ENCODE measurements around the gene HAUS8. TPM values are rescaled to one million over a fixed set of nuclear protein-coding genes. Genes with fewer than 3 reads are reported as not detected.

The HAUS8 gene, protein sequence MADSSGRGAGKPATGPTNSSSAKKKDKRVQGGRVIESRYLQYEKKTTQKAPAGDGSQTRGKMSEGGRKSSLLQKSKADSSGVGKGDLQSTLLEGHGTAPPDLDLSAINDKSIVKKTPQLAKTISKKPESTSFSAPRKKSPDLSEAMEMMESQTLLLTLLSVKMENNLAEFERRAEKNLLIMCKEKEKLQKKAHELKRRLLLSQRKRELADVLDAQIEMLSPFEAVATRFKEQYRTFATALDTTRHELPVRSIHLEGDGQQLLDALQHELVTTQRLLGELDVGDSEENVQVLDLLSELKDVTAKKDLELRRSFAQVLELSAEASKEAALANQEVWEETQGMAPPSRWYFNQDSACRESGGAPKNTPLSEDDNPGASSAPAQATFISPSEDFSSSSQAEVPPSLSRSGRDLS
- total RNA-seq (1 to 10 TPM; 2.4 to 5.3 TPM), polyA plus RNA-seq (ENCODE audit: insufficient read length in 2 of 2) (10 to 100 TPM; 10.2 to 10.7 TPM)
- long read RNA-seq, donor 1, partial matches to known transcripts: 0 of 4 reads
- long read RNA-seq, donor 1, other reads (novel, unspliced or antisense): 0 of 4 reads
- long read RNA-seq, donor 2, partial matches to known transcripts: 0 of 2 reads
- long read RNA-seq, donor 2, other reads (novel, unspliced or antisense): 0 of 2 reads
- long read RNA-seq, donor 3, partial matches to known transcripts: 0 of 4 reads
- long read RNA-seq, donor 3, other reads (novel, unspliced or antisense): 0 of 4 reads
- long read RNA-seq, donor 4, transcript HAUS8-201 (11 exons, 1,568 nt): major isoform, 5 of 9 reads
- long read RNA-seq, donor 4, partial matches to known transcripts: 0 of 9 reads
- long read RNA-seq, donor 4, other reads (novel, unspliced or antisense): 0 of 9 reads

DNA sequence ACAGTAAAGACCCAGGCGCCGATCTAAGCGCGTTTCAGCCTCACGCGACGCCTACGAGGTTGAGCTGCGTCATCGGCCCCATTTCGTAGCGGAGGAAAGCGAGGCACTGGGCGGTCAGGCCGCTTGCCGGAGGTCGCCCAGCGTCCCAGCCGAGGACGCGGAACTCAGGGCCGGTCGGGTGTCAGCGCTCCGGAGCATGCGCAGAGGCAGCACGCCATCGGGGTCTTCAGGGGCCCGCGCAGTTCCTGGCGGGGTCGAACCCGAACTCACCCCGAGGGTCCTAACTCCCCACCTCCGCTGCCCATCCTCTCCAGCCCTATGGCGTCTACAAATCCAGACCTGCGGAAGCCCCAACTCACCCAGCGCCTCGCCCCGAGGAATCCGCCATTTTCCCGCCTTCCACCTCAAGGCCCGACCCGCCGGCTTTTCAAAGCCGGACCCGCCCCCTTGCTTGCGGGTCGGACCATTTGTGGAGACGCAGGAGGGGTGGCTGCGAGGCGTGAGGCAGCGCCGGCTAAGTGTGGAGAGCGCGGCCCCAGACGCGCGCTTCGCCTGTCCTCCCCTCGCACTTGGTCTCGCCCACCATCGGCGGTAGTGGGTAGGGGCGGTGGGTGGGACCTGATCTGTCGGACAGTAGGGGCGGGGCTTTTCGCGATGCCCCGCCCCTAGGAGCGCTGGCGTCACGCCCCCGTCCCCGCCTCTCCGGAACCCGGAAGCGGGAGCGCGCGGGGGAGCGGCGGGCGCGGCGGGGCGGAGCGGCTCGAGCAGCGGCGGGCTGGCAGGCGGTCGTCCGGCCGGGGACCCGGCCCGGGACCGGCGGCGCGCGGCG is at the start of gene HAUS8, which contains the start of gene MYO9B:
Gene HAUS8 (minus strand): TSS at position 418 of the 829 bp plus-strand sequence. CDS start 30 bp downstream, at position 388.
Gene MYO9B (plus strand): TSS at position 743 of the 829 bp plus-strand sequence. CDS start 25,941 bp downstream, outside the sequence.
- no peaks in the 10 kb centered on the region for H3K9me3 ChIP-seq (ENCODE audit: control insufficient read depth, insufficient read depth, low read length)
- peaks cover 17% of the 10 kb centered on the region for H3K36me3 ChIP-seq (ENCODE audit: control insufficient read depth, insufficient read depth, low read length)
- peaks cover 52% of the 10 kb centered on the region for H3K4me1 ChIP-seq (ENCODE audit: control insufficient read depth, insufficient read depth, low read length)
- no peaks in the 10 kb centered on the region for H3K27me3 ChIP-seq (ENCODE audit: control insufficient read depth, insufficient read depth, low read length)
- H3K4me3 ChIP-seq (ENCODE audit: low read depth, low read length): peak within 1 kb of the TSS; percentile 90
- DNase-seq (ENCODE audit: low read depth in 4 of 6, low spot score in 6 of 6): peak; percentile 96 to 100 (median 98)
- under 1% methylated on average over 103 of the region's 103 CpGs for WGBS (ENCODE audit: insufficient coverage)
- peak within 1 kb of the TSS; percentile 79 for H3K27ac ChIP-seq (ENCODE audit: low read depth, low read length)

DNA sequence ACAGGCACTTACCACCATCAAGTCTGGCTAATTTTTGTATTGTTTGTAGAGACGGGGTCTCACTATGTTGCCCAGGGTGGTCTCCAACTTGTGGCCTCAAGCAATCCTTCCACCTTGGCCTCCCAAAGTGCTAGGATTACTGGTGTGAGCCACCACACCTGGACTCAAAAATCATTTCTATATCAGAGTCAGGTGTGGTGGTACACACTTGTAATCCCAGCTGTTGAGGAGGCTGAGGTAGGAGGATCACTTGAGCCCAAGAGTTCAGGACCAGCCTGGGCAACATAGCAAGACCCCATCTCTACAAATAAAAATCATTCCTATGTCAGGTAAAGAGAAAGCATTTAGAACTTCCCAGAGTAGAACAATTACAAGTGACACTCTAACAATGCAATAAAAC is 48.8 kb upstream of the HAUS8 start:
- DNase-seq (ENCODE audit: low read depth in 4 of 6, low spot score in 6 of 6): no peak
- no peak overlapping the region for H3K4me3 ChIP-seq (ENCODE audit: low read depth, low read length)
- H3K27ac ChIP-seq (ENCODE audit: low read depth, low read length): no peak overlapping the region
- no CpG with 5 or more reads among the region's 1 CpG for WGBS (ENCODE audit: insufficient coverage)
- H3K36me3 ChIP-seq (ENCODE audit: control insufficient read depth, insufficient read depth, low read length): peaks cover 25% of the 10 kb centered on the region
- no peaks in the 10 kb centered on the region for H3K27me3 ChIP-seq (ENCODE audit: control insufficient read depth, insufficient read depth, low read length)
- no peaks in the 10 kb centered on the region for H3K9me3 ChIP-seq (ENCODE audit: control insufficient read depth, insufficient read depth, low read length)
- peaks cover 10% of the 10 kb centered on the region for H3K4me1 ChIP-seq (ENCODE audit: control insufficient read depth, insufficient read depth, low read length)

DNA sequence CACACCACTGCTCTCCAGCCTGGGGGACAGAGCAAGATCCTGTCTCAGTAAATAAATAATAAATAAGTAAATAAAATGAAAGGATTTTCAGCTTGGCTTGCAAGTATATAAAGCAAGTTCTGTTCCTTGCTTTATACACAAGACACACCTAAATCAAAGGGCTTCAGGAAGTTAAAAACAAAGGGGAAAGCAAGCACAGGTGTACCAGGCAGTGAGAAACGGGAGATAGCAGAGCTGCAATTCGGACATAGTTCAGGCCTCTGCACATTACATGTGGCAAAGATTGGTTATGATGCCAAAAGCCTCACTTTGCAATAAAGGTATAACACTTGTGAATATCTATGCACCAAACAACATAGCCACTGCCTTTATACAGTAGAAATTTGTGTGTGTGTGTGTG is 47.8 kb upstream of the HAUS8 start:
- H3K36me3 ChIP-seq (ENCODE audit: control insufficient read depth, insufficient read depth, low read length): peaks cover 24% of the 10 kb centered on the region
- no peaks in the 10 kb centered on the region for H3K27me3 ChIP-seq (ENCODE audit: control insufficient read depth, insufficient read depth, low read length)
- H3K4me3 ChIP-seq (ENCODE audit: low read depth, low read length): no peak overlapping the region
- peaks cover 10% of the 10 kb centered on the region for H3K4me1 ChIP-seq (ENCODE audit: control insufficient read depth, insufficient read depth, low read length)
- H3K27ac ChIP-seq (ENCODE audit: low read depth, low read length): no peak overlapping the region
- DNase-seq (ENCODE audit: low read depth in 4 of 6, low spot score in 6 of 6): no peak
- H3K9me3 ChIP-seq (ENCODE audit: control insufficient read depth, insufficient read depth, low read length): no peaks in the 10 kb centered on the region
- WGBS (ENCODE audit: insufficient coverage): no CpG with 5 or more reads among the region's 2 CpGs

DNA sequence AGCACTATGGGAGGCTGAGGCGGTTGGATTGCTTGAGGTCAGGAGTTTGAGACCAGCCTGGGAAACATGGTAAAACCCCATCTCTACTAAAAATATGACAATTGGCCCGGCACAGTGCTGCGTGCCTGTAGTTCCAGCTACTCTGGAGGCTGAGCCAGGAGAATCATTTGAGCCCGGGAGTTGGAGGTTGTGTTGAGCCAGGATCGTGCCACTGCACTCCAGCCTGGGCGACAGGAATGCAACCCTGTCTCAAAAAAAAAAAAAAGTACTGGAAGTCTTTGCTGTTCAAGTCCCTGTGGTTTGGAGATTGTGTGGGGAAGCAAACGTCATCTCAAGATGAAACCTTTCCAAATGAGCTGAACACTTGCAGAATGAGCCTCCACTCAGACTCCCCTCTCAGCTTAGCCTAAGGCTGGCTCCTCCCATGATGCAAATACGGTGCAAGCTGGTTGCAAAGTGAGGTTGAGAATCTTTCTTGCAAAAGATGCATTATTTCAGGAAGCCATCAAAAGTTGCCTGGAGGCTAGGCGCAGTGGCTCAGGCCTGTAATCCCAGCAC is 46.6 kb upstream of the HAUS8 start:
- Histone ChIP-seq H3K27me3 (ENCODE audit: control insufficient read depth, insufficient read depth, low read length) (no peaks in the 10 kb centered on the region), H3K36me3 (ENCODE audit: control insufficient read depth, insufficient read depth, low read length) (peaks cover 24% of the 10 kb centered on the region), H3K4me3 (ENCODE audit: low read depth, low read length) (no peak overlapping the region), H3K9me3 (ENCODE audit: control insufficient read depth, insufficient read depth, low read length) (no peaks in the 10 kb centered on the region), H3K27ac (ENCODE audit: low read depth, low read length) (no peak overlapping the region), H3K4me1 (ENCODE audit: control insufficient read depth, insufficient read depth, low read length) (peaks cover 10% of the 10 kb centered on the region)
- no peak for DNase-seq (ENCODE audit: low read depth in 4 of 6, low spot score in 6 of 6)
- 82% methylated on average over 5 of the region's 9 CpGs for whole genome bisulfite sequencing (ENCODE audit: insufficient coverage)

DNA sequence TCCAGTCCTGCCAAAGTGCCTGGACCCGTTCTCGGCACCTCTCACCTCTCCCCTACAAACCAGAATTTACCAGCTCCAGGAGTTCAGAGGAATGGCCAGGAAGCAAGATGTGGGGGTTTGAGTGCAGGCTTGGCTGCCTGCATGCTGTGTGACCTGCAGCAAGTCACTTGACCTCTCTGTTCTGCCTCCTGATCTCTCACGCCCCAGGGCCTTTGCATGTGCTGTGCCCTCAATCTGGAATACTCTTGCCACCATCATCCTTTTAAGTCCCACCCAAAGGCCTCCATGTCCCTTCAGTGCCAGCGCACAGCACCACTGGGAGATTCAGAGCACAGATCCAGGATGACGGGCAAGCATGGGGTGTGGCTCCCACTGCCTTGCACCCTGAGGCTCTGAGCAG is 43.7 kb upstream of the HAUS8 start:
- WGBS (ENCODE audit: insufficient coverage): 100% methylated on average over 3 of the region's 5 CpGs
- no peak for DNase-seq (ENCODE audit: low read depth in 4 of 6, low spot score in 6 of 6)
- Histone ChIP-seq H3K9me3 (ENCODE audit: control insufficient read depth, insufficient read depth, low read length) (no peaks in the 10 kb centered on the region), H3K4me1 (ENCODE audit: control insufficient read depth, insufficient read depth, low read length) (peaks cover 7% of the 10 kb centered on the region), H3K4me3 (ENCODE audit: low read depth, low read length) (no peak overlapping the region), H3K27ac (ENCODE audit: low read depth, low read length) (no peak overlapping the region), H3K36me3 (ENCODE audit: control insufficient read depth, insufficient read depth, low read length) (peaks cover 22% of the 10 kb centered on the region), H3K27me3 (ENCODE audit: control insufficient read depth, insufficient read depth, low read length) (no peaks in the 10 kb centered on the region)

DNA sequence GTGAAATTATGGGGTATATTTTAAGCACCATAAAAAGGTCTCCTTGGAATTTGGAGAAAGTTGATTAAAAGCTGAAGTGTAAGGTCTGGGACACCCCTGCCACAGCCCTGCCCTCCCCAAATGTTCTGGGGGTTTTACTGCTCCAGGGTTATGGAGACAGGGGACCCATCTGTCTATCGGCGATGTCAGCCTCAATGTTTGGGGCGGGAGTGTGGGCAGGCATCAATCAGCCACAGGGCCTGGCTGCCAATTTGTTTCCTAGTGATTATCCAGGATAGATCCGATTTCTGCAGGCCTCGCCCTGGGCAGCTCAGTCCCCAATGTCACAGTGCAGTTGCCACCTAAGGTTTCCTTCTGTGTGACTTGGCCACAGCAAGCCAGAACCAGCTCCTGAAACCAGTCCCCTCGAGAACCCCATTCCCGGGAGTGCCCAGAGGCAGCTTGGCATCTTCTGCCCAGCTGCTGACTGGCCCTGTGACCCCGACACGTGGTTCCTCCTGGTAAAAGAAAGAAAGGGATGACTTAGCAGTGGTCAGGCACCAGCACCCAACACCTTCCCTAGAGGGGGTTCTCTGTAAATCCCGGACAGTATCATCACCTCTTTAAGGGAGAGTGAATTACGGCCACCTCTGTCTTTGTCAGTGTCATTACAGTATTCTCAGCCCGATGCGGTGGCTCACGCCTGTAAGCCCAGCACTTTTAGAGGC is 41.9 kb upstream of the HAUS8 start:
- no peak for DNase-seq (ENCODE audit: low read depth in 4 of 6, low spot score in 6 of 6)
- Histone ChIP-seq H3K9me3 (ENCODE audit: control insufficient read depth, insufficient read depth, low read length) (no peaks in the 10 kb centered on the region), H3K27me3 (ENCODE audit: control insufficient read depth, insufficient read depth, low read length) (no peaks in the 10 kb centered on the region), H3K27ac (ENCODE audit: low read depth, low read length) (no peak overlapping the region), H3K4me1 (ENCODE audit: control insufficient read depth, insufficient read depth, low read length) (peaks cover 20% of the 10 kb centered on the region), H3K36me3 (ENCODE audit: control insufficient read depth, insufficient read depth, low read length) (peaks cover 33% of the 10 kb centered on the region), H3K4me3 (ENCODE audit: low read depth, low read length) (no peak overlapping the region)
- WGBS (ENCODE audit: insufficient coverage): 72% methylated on average over 12 of the region's 14 CpGs

DNA sequence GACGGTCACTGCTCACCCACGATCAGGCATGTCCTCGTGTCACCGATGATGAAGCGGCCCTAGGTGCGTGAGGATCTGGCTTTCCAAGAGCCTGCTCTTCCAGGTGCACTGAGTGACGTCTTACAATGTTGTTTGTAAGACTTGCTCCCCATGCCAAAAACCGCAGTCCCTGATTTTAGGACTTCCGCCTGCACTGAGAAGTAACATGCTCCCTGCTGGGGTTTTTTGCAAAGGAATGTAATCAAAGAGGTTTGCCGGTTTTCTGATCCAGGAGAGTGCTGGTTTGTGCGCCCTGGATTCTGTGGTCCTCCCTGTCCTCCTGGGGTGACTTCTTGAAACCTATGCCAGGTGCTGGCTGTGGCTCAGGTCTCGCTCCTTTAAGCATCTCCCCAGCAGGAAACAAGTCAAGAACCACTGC is 39.2 kb upstream of the HAUS8 start:
- no peaks in the 10 kb centered on the region for H3K9me3 ChIP-seq (ENCODE audit: control insufficient read depth, insufficient read depth, low read length)
- no peak overlapping the region for H3K27ac ChIP-seq (ENCODE audit: low read depth, low read length)
- H3K4me3 ChIP-seq (ENCODE audit: low read depth, low read length): no peak overlapping the region
- 57% methylated on average over 11 of the region's 12 CpGs for WGBS (ENCODE audit: insufficient coverage)
- peak in 1 of 6 donors; percentile 26 for DNase-seq (ENCODE audit: low read depth in 4 of 6, low spot score in 6 of 6)
- no peaks in the 10 kb centered on the region for H3K27me3 ChIP-seq (ENCODE audit: control insufficient read depth, insufficient read depth, low read length)
- H3K4me1 ChIP-seq (ENCODE audit: control insufficient read depth, insufficient read depth, low read length): peaks cover 22% of the 10 kb centered on the region
- H3K36me3 ChIP-seq (ENCODE audit: control insufficient read depth, insufficient read depth, low read length): peaks cover 47% of the 10 kb centered on the region

DNA sequence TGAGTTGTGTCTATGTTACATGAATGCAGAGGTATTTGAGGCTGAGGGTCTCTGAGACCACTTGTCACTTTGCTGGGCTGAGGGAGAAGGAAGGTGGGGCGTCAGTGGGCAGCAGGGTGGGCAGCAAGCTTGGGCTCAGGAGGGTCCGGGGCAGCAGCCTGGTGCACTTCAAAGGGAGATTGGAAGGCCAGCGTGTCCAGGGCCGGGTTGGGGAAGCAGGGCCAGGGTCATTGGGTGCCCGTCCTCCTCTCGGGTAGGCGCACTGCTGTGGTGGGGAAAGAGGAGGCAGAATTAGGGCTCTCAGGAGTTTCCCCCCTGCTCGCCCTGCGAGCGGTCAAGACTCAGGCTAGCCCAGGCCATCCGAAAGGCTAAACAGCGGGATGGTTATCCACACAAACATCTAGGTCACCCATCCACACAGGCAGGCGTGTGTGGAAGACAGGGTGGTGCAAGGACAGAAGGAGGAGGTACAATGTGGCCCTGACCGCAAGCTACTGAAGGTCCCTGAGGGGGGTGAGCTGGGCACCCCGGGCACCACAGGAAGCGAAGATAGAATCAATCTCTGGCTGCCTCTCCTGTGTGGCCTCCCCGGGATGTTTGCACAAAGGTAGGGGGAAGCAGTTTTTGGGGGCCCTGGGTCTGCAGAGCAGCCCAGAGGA is 38.0 kb upstream of the HAUS8 start:
- WGBS (ENCODE audit: insufficient coverage): 89% methylated on average over 10 of the region's 17 CpGs
- H3K27ac ChIP-seq (ENCODE audit: low read depth, low read length): no peak overlapping the region

More for the DNA sequence above, 38.0 kb upstream of the HAUS8 start:
- Histone ChIP-seq H3K9me3 (ENCODE audit: control insufficient read depth, insufficient read depth, low read length) (no peaks in the 10 kb centered on the region), H3K4me3 (ENCODE audit: low read depth, low read length) (no peak overlapping the region), H3K36me3 (ENCODE audit: control insufficient read depth, insufficient read depth, low read length) (peaks cover 39% of the 10 kb centered on the region), H3K27me3 (ENCODE audit: control insufficient read depth, insufficient read depth, low read length) (no peaks in the 10 kb centered on the region), H3K4me1 (ENCODE audit: control insufficient read depth, insufficient read depth, low read length) (peaks cover 22% of the 10 kb centered on the region)
- DNase-seq (ENCODE audit: low read depth in 4 of 6, low spot score in 6 of 6): no peak

All from spinal cord (tissue), 10 donors.